Measurements from ENCODE around the gene CAPN1. TPM values are rescaled to one million over a fixed set of nuclear protein-coding genes. Genes with fewer than 3 reads are reported as not detected.
"Not testable (repeated sequence)": the region's sequence is repeated elsewhere in the genome, so short reads cannot be mapped to it uniquely, and the experiment has no call there.

Gene CAPN1
- polyA plus RNA-seq, 3 donors: 54.6 to 82.1 (median 75.0) TPM

- WGBS, 3 donors: 76 to 82% (median 78%) methylated on average over 22 to 23 of the region's 23 CpGs
Measured at GRCh38 chr11:65236194-65237059, 54.7 kb downstream of the CAPN1 start.

GRCh38 chr11:65238302-65238701 lies 56.6 kb downstream of the CAPN1 start:
- not testable (repeated sequence) for H3K27ac ChIP-seq (ENCODE audit: low read depth, low read length)
- 41 to 77% (median 47%) methylated on average over 4 of the region's 6 CpGs for WGBS, 3 donors

More at GRCh38 chr11:65236194-65237059, 54.7 kb downstream of the CAPN1 start:
- H3K27ac ChIP-seq (ENCODE audit: low read depth, low read length): no peak overlapping the region

DNA sequence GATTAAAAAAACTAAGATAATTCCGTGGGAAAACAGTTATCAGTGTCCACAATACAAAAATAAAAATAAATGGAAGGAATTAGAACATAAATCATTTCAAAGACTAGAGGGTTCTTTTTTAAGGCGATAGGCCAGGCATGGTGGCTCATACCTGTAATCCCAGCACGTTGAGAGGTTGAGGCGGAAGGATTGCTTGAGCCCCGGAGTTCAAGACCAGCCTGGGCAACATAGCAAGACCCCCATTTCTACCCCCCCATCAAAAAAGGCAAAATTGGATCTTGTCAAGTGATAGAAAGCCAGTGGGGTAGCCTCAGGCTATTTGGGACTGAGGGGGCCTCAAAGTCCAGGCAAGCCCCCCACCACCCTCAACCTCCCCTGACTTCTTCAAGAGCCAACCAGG lies 59.4 kb downstream of the CAPN1 start:
- WGBS, 3 donors: 66 to 70% (median 67%) methylated on average over 5 of the region's 5 CpGs
- no peak overlapping the region for H3K27ac ChIP-seq (ENCODE audit: low read depth, low read length)

DNA sequence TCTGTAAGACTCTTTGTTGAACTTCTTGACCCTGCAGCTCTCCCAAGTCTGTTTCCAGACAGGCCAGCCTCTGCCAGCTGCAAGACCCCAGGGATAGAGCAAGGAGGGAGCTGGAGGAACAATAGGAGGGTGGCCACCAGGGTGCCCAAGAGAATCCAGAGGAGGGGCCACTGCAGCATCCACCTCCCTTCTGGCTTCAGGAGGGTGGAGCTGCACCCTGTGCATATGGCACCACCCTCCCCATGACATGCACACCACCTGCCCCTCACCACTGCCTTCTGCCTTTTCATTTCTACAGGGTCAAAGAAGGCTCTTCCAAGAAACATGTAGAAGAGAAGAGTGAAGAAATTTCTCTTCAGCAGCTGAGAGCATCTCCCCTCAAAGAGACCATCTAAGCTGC lies 60.0 kb downstream of the CAPN1 start:
- H3K27ac ChIP-seq (ENCODE audit: low read depth, low read length): no peak overlapping the region

- H3K27ac ChIP-seq (ENCODE audit: low read depth, low read length): no peak overlapping the region
- 78 to 88% (median 83%) methylated on average over 6 of the region's 6 CpGs for WGBS, 3 donors
Measured at GRCh38 chr11:65242389-65242788, 60.7 kb downstream of the CAPN1 start.

DNA sequence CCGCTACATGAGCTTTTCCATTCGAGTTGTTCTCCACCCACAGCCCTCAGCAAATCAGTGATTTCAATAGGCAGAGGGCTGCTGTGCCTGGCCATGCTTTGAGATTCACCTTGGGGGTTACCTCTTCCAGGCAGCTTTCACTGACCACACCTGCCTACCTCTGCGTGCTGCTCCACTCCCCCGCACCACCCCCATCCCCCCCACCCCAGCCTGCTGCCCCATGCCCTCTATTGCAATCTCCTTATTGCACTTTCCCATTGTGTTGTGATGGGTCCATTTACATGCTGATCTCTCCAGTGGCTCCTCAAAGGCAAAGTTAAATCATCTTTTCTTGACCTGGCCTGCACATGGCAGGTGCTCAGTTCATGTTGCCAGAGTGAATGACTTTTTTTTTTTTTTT lies 62.1 kb downstream of the CAPN1 start:
- no peak overlapping the region for H3K27ac ChIP-seq (ENCODE audit: low read depth, low read length)
- 69 to 72% (median 70%) methylated on average over 4 of the region's 4 CpGs for WGBS, 3 donors

DNA sequence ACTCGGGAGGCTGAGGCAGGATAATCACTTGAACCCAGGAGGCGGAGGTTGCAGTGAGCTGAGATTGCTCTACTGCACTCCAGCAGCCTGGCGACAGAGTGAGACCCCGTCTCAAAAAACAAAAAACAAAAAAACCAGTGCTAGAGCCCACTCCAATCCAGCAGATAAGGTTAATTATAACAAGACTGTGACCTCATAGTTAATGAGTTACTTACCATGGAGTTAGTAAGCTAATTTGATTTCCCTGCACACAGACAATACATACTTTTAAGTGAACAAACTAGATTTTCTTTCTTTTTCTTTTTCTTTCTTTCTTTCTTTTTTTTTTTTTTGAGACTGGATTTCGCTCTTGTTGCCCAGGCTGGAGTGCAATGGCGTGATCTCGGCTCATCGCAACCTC lies 63.3 kb downstream of the CAPN1 start:
- not testable (repeated sequence) for H3K27ac ChIP-seq (ENCODE audit: low read depth, low read length)
- WGBS, 3 donors: 88 to 96% (median 92%) methylated on average over 8 of the region's 8 CpGs

- 77 to 83% (median 79%) methylated on average over 5 of the region's 5 CpGs for WGBS, 3 donors
- no peak overlapping the region for H3K27ac ChIP-seq (ENCODE audit: low read depth, low read length)
Measured at GRCh38 chr11:65246506-65246905, 64.8 kb downstream of the CAPN1 start.

GRCh38 chr11:65248184-65248710 lies 66.5 kb downstream of the CAPN1 start:
- not testable (repeated sequence) for H3K27ac ChIP-seq (ENCODE audit: low read depth, low read length)
- 74 to 85% (median 80%) methylated on average over 9 of the region's 9 CpGs for WGBS, 3 donors

- no peak overlapping the region for H3K27ac ChIP-seq (ENCODE audit: low read depth, low read length)
- 85 to 87% (median 86%) methylated on average over 9 of the region's 9 CpGs for WGBS, 3 donors
Measured at GRCh38 chr11:65251476-65251875, 69.7 kb downstream of the CAPN1 start.

GRCh38 chr11:65254724-65255123 lies 73.0 kb downstream of the CAPN1 start:
- H3K27ac ChIP-seq (ENCODE audit: low read depth, low read length): no peak overlapping the region
- WGBS, 3 donors: 75 to 84% (median 81%) methylated on average over 6 of the region's 6 CpGs

GRCh38 chr11:65258988-65259387 lies 77.3 kb downstream of the CAPN1 start:
- no peak overlapping the region for H3K27ac ChIP-seq (ENCODE audit: low read depth, low read length)
- 71 to 84% (median 80%) methylated on average over 5 of the region's 5 CpGs for WGBS, 3 donors

DNA sequence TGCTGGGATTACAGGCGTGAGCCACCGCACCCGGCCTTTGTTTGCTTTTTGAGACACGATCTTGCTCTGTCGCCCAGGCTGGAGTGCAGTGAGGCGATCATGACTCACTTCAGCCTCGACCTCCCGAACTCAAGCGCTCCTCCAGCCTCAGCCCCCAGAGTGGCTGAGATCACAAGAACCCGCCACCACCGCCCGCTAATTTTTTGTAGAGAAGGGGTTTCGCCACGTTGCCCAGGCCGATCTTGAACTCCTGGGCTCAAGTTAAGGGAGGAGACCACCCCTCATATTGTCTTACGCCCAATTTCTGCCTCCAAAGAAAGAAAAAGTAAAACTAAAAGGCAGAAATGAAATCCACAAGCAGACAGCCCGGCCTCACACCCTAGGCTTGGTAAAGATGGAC lies 78.6 kb downstream of the CAPN1 start:
- H3K27ac ChIP-seq (ENCODE audit: low read depth, low read length): no peak overlapping the region
- 95 to 97% (median 97%) methylated on average over 17 of the region's 17 CpGs for WGBS, 3 donors

- 59 to 64% (median 62%) methylated on average over 26 of the region's 26 CpGs for WGBS, 3 donors
- no peak overlapping the region for H3K27ac ChIP-seq (ENCODE audit: low read depth, low read length)
Measured at GRCh38 chr11:65260756-65261590, 79.2 kb downstream of the CAPN1 start.

Other genes starting within 250 kb of the CAPN1 start
- 1 to 10 TPM in 1 of 3 donors, not detected in 2; 3.6 TPM for gene GPHA2, start 246.0 kb upstream of the CAPN1 start, polyA plus RNA-seq
- under 1 TPM in 1 of 3 donors, not detected in 2; 0.08 TPM for gene MAJIN, start 209.8 kb upstream of the CAPN1 start, polyA plus RNA-seq
- gene BATF2, start 185.0 kb upstream of the CAPN1 start, polyA plus RNA-seq: 1 to 10 TPM; 1.2 to 7.4 (median 5.5) TPM
- 100 to 1,000 TPM in 2 of 3 donors, 10 to 100 TPM in 1; 57.9 to 226 (median 169) TPM for gene ARL2, start 167.8 kb upstream of the CAPN1 start, polyA plus RNA-seq
- gene SNX15, start 154.5 kb upstream of the CAPN1 start, polyA plus RNA-seq: 10 to 100 TPM; 14.3 to 27.7 (median 25.3) TPM
- 10 to 100 TPM in 1 of 3 donors, 1 to 10 TPM in 2; 7.8 to 10.7 (median 7.9) TPM for gene SAC3D1, start 140.7 kb upstream of the CAPN1 start, polyA plus RNA-seq
- 10 to 100 TPM in 2 of 3 donors, 1 to 10 TPM in 1; 3.1 to 28.8 (median 12.0) TPM for gene NAALADL1, start 123.4 kb upstream of the CAPN1 start, polyA plus RNA-seq
- 1 to 10 TPM in 1 of 3 donors, under 1 TPM in 2; 0.39 to 1.3 (median 0.52) TPM for gene CDCA5, start 97.9 kb upstream of the CAPN1 start, polyA plus RNA-seq
- 10 to 100 TPM; 29.7 to 40.9 (median 35.5) TPM for gene ZFPL1, start 97.7 kb upstream of the CAPN1 start, polyA plus RNA-seq
- gene VPS51, start 85.7 kb upstream of the CAPN1 start, polyA plus RNA-seq: 100 to 1,000 TPM; 109 to 192 (median 128) TPM
- gene TM7SF2, start 70.1 kb upstream of the CAPN1 start, polyA plus RNA-seq: 100 to 1,000 TPM in 1 of 3 donors, 10 to 100 TPM in 2; 25.3 to 151 (median 78.4) TPM
- gene ZNHIT2, start 64.2 kb upstream of the CAPN1 start, polyA plus RNA-seq: 10 to 100 TPM in 2 of 3 donors, 1 to 10 TPM in 1; 5.1 to 15.1 (median 12.3) TPM
- gene FAU, start 59.8 kb upstream of the CAPN1 start, polyA plus RNA-seq: 1,000 to 10,000 TPM in 1 of 3 donors, 100 to 1,000 TPM in 2; 732 to 1,153 (median 967) TPM
- 10 to 100 TPM; 22.3 to 32.5 (median 30.9) TPM for gene MRPL49, start 59.6 kb upstream of the CAPN1 start, polyA plus RNA-seq
- 10 to 100 TPM; 17.0 to 43.7 (median 31.3) TPM for gene SYVN1, start 47.4 kb upstream of the CAPN1 start, polyA plus RNA-seq
- gene SPDYC, start 11.7 kb upstream of the CAPN1 start, polyA plus RNA-seq: not detected
- 1 to 10 TPM; 2.3 to 5.4 (median 3.0) TPM for gene POLA2, start 80.0 kb downstream of the CAPN1 start, polyA plus RNA-seq
- gene CDC42EP2, start 132.9 kb downstream of the CAPN1 start, polyA plus RNA-seq: 10 to 100 TPM in 2 of 3 donors, 1 to 10 TPM in 1; 5.4 to 82.5 (median 50.2) TPM
- 10 to 100 TPM; 15.7 to 25.3 (median 20.2) TPM for gene DPF2, start 151.9 kb downstream of the CAPN1 start, polyA plus RNA-seq
- under 1 TPM; 0.04 to 0.45 (median 0.08) TPM for gene TIGD3, start 172.8 kb downstream of the CAPN1 start, polyA plus RNA-seq
- gene SLC25A45, start 200.7 kb downstream of the CAPN1 start, polyA plus RNA-seq: 10 to 100 TPM in 1 of 3 donors, 1 to 10 TPM in 2; 7.2 to 18.5 (median 8.2) TPM
- 10 to 100 TPM; 16.5 to 30.6 (median 17.3) TPM for gene FRMD8, start 204.7 kb downstream of the CAPN1 start, polyA plus RNA-seq
- 1,000 to 10,000 TPM in 1 of 3 donors, 100 to 1,000 TPM in 2; 598 to 1,041 (median 691) TPM for gene NEAT1, start 240.9 kb downstream of the CAPN1 start, polyA plus RNA-seq

All from adipose tissue (tissue), 3 donors.